G401 (cell line): ENCODE data around the gene EFNB2. TPM values are rescaled to one million over a fixed set of nuclear protein-coding genes. Genes with fewer than 3 reads are reported as not detected.
A peak's percentile ranks its signal among the peaks of the same experiment; 100 is the strongest.

Experiments used
- DNase-seq: peaks from one replicate; pipeline ENCODE4 v3.0.0-alpha.2; 2015; ENCODE audit warnings: low spot score
- in situ Hi-C: cut with HindIII; loops from 2 replicates; pipeline ENCODE4 v1.10.0; 2016; ENCODE audit warnings: low sequenced_read_pairs, mixed read lengths
- total RNA-seq: library from RNA; depleted of rRNA; stranded (reverse); fragments of >200 nt; shearing (Covaris generic); gene quantifications from 2 replicates; pipeline ENCODE4 v1.2.3, GENCODE V29; 2014

The EFNB2 gene
- total RNA-seq, 1 experiment from 2014 or later = 2.7 TPM

DNA sequence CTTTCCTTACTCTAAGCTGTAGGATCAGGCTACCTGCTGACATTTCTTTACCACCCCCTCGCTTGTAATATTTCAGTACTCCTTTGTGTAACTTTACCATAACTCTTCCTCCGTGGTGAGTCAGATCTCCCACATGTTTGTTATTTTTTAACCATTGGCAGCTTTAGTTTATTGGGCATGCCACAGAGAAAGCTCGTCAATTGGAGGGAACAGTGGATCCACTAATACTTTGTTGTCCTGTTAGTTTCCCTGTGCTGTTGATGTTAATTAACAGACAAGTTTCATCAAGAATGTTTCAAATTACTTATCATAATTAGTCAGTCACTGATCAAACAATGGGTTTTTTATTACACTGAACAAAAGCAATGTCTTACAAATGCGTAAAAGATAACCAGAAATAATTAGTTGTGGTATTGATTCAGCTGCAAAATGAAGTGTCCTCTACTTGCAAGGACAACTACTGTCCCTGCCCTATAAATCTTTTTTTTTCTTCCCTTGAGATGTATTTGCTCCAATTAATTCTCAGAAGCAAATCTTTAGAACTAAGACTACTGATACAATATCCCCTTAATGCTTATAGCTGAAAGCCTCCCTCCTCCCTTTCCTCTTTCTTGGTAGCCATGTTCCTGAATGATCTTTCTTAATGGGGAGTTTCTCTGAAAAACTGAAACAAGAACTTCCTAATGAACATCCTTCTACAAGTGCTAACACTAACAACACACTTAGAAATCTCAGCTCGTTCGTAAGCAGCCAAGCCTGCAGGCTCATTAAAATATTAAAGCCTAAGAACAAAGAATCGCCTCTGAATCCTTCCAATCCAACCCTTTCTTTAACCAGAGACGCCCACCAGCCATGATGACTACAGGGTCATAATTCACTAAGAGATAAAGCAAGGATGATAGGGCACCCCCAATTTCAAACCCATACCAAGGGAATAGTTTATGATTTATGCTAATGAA is 22.2 kb downstream of the EFNB2 start:
- in situ Hi-C loops = no loop called here
- DNase-seq = no peak

- DNase-seq = no peak
- in situ Hi-C loops = no loop called here
These were observed 27.7 kb downstream of the EFNB2 start for GRCh38 chr13:106507560-106508274.

DNA sequence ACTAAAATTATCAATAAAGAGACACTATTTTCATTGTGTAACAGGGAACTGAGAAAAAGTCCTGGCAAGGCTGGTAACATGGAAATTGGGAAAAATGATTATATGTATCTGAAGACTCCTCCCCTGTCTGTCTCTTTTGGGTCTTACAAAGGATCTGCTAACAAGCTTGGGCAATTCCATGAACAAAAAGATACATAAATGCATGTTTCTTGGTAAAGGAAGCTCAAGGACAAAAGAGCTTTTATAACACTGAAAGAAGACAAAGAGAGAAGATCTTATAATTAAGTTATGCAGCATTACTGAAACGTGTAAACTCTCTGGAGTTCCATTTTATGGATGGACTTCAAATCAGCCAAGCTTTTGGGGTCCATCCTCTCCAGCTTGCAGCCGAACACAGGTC is 29.2 kb downstream of the EFNB2 start:
- in situ Hi-C loops = no loop called here
- no peak for DNase-seq

- in situ Hi-C loops = no loop called here
- DNase-seq = no peak
These were observed 29.7 kb downstream of the EFNB2 start for GRCh38 chr13:106505732-106506131.

GRCh38 chr13:106505295-106505694 is 30.2 kb downstream of the EFNB2 start:
- in situ Hi-C loops = no loop called here
- no peak for DNase-seq

- in situ Hi-C loops = no loop called here
These were observed 31.6 kb downstream of the EFNB2 start for GRCh38 chr13:106503730-106504453.

DNA sequence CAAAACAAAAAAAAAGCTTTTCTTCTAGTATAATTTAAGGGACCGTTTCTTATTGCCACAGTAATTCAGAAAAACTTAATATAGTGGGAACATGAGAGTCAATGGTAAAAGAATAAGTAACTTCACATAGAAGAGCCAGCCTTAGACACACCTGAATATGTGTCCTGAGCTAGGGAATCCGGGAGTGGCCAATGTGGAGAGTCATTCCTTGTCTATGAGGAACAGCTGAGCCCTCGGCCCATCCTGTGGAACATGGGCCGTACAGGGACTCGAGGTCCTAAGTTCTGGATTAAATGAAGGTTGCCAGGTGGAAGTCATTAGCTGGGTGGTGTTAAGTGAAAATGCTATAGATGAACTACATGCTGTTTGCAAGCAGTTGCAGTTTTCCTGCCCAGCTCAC is 32.2 kb downstream of the EFNB2 start:
- DNase-seq = no peak
- in situ Hi-C loops = no loop called here

More at GRCh38 chr13:106503730-106504453, 31.6 kb downstream of the EFNB2 start:
- no peak for DNase-seq

DNA sequence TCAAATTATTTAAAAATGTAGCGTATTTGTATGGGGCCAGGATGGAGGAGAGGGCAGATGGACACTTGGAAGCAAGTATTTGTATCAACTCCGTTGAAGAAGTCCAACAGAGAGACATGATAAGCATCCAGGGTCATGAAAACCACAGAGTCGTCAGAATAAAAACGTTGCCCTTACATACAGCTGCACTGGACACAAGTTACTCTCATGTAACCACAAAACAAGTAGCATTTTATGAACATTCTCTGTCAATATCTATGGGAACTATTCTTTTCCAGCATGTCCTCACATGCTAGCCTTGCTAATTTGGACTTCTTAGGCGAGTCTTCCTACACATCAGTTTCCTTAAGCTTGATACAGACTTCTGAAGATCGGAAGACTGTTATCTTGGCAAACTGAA is 35.0 kb downstream of the EFNB2 start:
- in situ Hi-C loops = no loop called here
- DNase-seq = no peak

DNA sequence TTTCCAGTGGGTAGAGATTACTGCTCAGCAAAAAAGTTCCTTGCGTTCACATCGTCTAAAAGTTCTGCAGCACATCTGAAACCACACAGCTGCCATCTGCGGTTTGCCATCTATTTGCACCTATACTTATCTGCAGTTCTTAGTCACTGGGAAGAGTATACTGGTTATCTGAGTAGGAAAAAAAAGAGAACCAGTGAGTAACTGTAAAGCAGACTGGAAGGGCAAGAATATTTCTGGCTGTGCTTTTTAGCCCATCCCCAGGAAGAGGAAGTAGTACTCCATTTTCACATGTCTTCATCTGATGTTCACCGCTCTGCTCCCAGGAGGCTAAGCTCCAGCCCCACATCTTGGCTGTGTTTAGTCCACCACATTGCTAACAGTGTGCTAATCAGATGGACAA is 35.6 kb downstream of the EFNB2 start:
- in situ Hi-C loops = no loop called here
- no peak for DNase-seq

DNA sequence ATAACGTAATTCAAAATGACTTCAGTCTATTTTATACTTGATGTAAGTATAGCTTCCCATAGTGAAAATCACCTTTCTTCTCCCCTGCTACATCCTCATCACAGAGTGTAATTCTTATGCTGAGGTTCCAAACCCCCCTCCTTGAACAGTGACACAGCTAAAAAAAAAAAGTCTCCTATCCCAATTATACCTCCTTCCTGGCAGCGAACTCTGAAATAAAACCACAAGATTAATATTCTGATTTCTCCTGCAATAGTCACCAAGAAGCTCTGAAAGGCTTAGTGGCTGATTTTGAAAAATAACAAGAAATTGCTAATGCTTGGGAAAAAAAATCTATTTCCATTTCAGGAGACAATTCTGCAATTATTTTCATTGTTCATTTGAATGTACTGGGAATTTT is 36.3 kb downstream of the EFNB2 start:
- no peak for DNase-seq
- in situ Hi-C loops = no loop called here

DNA sequence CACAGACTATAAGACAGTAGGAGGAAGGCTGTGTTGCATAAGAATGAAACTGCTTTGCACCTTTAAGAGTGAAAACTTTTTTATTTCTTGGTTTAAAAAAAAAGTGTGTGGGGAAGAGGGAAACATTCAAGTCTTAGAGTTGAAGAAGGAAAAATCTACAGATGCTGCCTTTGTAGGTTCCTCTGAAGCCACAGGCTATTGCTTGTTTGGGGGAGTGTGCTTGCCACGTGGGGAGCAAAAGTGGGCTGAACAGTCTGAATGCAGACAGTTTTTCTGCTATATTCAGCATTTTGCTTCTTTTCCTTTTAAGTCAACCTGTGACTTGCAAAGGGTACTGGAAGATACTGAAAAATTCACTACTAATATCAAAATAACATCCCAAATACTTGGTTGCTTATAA is 36.9 kb downstream of the EFNB2 start:
- no peak for DNase-seq
- in situ Hi-C loops = no loop called here

DNA sequence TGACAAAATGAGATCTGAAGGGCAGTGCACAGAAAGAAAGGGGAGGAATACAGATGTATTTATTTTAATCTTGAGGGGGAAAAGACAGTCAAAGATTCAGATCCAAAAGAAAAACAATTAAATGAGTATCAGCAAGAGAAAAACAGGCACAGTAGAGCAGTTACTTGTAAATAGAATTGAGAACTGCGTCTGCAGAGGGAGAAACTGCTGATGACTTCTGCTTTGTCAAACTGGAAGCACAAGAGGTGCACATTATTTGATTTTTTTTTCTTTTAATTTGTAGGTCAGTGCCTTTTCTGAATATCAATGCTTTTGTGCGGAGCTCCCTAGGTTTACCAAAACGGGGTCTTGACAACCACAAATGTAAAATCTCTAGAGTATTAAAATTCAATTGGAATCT is 37.3 kb downstream of the EFNB2 start:
- no peak for DNase-seq
- in situ Hi-C loops = no loop called here

GRCh38 chr13:106497079-106497478 is 38.4 kb downstream of the EFNB2 start:
- in situ Hi-C loops = no loop called here

GRCh38 chr13:106496072-106496997 is 39.1 kb downstream of the EFNB2 start:
- in situ Hi-C loops = no loop called here
- peak; percentile 67 for DNase-seq

More at GRCh38 chr13:106497079-106497478, 38.4 kb downstream of the EFNB2 start:
- DNase-seq = no peak

GRCh38 chr13:106494936-106495335 is 40.5 kb downstream of the EFNB2 start:
- in situ Hi-C loops = no loop called here
- DNase-seq = peak; percentile 34

- in situ Hi-C loops = no loop called here
- no peak for DNase-seq
These were observed 41.0 kb downstream of the EFNB2 start for GRCh38 chr13:106494506-106494905.

GRCh38 chr13:106493533-106494220 is 41.8 kb downstream of the EFNB2 start:
- in situ Hi-C loops = no loop called here

More at GRCh38 chr13:106493533-106494220, 41.8 kb downstream of the EFNB2 start:
- no peak for DNase-seq
